ENCODE measurements around the gene TSPOAP1.

TSPOAP1 gene

DNA sequence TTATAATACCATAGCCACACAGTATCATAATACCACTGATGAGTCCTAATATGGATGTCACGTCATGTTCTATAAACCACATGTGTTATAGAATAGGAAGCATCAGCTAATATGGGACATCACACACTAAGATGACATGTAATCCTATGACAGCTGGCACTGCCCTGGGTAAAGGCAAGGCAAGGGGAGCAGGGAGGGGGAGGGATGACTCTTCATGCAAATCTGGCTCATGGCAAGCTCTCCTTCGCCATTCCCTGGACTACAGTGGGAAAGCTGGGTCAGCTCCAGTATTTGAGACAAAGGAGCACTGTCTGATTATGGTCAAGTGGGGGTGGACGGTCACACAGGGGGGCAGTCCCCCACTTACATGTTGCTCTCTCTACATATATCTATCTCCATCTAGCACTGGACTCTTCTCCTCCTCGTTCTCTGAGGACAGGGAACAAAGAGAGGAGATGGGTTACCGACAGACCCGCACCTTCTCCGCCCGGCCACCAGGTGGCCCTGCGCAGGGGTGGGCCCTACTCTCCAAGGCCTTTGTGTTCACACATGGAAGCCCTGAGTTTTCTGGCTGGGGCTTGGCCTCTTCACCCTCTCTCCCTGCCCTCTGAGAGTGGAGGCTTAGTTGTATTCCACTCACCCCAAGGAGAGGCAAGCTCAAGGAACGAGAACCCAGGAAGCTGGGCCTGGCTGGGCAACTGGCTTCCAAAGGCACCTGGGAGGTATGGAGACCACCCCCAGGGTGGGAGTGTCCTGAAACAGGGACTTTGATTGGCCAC, 24.4 kb downstream of the TSPOAP1 start:
- DNase-seq (ENCODE audit: low read depth) = peak; percentile 22

DNA sequence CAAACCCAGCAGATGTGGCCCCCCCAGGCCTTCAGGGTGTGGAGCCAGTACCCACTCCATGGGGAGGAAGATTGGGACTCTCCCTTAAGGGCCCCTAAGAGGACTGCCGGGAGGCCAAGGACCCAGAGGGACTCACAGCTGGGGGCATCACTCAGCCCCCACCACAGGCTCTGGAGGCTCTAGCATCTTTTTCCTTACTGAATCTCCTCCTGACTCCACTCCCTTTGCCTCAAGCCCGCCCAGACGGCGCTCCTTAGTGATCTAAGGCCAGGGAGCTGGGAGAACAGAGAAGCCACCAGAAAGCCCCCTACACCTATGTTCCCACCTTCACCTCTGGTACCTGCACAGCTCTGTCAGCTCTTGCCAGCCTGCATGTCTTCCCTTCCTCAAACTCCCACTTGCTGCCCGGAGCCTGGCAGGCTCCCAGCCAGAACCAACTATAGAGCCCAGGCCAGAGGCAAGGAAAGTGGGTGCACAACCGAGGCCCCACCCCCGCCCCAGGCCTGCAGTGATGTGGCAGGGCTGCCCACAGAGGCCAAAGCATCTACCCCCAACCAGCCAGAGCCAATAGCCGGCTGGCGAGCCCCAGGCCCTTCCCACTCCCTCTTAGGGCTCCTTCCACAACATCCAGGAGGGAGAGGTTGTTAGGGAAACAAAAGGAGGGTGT, 25.5 kb downstream of the TSPOAP1 start:
- DNase-seq (ENCODE audit: low read depth) = no peak

DNA sequence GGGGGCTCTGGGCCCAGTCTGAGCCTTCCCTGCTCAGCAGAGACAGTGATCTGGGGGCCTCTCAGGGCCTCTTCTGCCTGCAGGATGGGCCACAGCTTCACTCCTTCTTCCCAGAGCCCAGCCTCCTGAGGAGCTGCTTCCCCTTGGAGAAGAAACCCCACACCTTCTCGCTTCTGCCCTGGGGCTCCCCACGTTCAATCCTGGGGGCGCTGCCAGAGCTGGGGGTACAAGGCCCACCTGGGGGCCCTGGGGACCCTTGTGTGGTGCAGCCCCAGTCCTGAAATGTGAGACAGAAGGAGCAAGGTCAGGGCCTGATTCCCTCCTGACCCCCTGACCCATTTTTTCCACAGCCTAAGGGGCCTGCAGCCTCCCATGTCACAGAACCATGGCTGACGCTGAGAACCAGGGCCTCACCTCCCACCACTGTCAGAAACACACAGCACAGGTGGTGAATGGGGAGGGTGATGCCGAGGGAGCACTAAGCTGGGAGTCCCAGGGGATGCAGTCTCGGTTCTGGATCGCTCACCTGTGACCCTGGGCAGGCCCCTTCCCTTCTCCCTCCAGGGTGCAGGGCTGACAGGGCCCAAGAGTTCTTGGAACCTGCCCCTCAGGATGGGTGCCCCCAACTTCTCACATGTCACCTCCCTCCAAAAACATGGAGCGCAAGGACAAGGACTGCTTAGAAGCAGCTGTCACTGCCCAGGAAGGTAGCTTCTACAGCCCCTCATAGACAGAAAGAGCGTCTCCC, 26.2 kb downstream of the TSPOAP1 start:
- DNase-seq (ENCODE audit: low read depth) = no peak

DNA sequence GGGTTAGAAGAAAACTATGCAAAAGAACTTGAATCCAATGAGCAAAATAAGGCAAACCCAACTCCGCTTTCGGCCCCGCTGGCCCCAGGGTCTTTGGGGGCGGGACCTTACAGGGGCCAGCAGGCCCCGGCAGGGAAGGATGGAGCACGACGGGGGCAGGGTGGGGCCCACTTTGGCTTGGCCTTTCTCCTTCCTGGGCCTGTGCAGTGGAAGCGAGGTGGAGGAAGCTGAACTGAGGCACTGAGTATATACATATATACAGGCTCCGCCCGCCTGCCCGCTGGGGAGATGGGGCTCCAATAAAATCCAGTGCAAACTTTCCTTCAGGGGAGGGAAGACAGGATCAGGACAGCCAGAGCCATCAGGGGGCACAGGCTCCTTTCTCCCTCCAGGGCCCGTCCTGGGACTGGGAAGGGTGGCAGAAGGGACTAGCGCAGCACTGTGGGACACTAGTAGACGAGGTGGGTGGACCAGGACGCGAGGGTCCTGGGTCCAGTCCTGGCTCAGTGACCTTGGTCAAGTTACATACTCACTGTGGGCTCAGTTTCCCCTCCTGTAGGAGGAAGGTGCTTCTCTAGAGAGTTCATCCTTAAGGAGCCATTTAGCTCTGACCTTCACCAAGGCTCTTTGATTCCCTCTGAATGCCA, 27.0 kb downstream of the TSPOAP1 start:
- DNase-seq (ENCODE audit: low read depth) = no peak

DNA sequence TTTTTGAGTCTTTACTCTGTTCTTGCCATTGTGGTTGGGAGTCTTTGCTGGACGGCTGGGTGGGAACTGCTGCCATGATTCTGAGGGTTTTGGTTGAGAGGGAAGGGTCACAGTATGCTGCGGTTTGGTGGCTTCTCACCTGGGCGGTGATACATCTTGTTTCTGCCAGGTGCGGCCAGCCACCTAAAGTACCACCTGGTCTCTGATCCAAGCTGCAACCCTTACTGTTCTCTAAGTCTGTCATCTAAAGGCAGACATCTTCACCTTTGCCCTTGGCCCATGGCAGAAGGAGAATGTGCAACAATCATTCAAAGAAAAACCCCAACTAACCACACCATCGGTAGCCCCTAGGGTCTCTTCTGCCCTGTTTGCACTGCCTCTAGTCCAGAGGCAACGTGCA, 28.3 kb downstream of the TSPOAP1 start:
- no peak for DNase-seq (ENCODE audit: low read depth)

DNA sequence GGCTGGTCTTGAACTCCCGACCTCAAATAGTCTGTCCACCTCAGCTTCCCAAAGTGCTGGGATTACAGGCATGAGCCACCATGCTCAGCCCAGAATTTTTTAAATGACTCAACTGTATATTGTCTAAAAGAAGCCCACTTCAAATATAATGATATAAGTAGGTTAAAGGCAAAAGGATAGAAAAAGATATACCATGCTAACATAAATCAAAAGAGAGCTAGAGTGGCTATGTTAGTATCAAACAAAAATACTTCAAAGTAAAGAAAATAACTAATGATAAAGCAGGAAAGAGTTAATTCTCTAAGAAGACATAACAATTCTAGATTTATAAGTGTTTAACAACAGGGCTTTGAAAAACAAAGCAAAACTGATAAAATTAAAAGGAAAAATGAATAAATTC, 34.6 kb downstream of the TSPOAP1 start:
- no peak for DNase-seq (ENCODE audit: low read depth)

DNA sequence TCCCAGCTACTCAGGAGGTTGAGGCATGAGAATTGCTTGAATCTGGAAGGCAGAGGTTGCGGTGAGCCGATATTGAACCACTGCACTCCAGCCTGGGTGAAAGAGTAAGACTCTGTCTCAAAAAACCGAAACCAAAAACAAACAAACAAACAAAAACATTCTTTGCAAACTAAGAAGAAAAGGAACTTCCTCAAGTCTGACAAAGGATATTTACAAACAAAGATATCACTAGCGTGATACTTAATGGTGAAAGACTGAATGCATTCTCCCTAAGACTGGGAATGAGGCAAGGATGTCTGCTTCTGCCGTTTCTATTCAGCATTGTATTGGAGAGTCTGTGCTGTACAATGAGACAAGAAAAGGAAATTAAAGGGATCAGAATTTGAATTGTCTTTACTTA, 37.3 kb downstream of the TSPOAP1 start:
- DNase-seq (ENCODE audit: low read depth) = no peak

DNA sequence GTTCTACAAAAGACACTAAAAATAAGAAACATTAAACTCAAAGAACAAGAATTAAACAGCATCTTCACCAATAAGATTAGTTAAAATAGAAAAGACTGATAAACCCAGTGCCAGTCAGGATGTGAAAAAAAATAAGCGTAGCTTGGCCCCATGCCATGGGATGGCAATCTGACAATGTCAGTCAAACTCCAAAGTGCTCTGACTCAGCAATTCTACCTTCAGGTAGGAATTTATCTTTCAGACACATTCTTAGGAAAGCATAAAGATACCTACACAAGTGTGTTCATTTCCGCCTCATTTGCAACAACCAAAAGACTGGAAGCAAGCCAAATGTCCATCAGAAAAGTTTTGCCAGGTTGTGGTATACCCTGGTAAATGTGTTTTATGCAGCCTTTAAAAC, 38.7 kb downstream of the TSPOAP1 start:
- DNase-seq (ENCODE audit: low read depth) = no peak

DNA sequence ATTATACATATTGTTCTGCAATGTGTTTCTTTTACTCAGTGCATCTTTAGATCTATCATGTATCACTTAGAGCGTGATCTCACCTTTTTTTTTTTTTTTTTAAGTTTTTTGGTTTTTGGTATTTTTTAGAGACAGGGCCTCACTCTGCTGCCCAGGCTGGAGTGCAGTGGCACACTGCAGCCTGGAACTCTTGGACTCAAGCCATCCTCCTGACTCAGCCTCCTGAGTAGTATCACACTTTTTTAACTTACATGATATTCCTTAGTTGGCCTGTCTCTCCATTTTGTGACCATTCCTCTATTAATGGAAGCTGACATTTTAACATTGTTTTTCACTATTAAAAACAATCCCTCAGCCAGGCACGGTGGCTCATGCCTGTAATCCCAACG, 43.2 kb downstream of the TSPOAP1 start:
- DNase-seq (ENCODE audit: low read depth) = no peak

DNA sequence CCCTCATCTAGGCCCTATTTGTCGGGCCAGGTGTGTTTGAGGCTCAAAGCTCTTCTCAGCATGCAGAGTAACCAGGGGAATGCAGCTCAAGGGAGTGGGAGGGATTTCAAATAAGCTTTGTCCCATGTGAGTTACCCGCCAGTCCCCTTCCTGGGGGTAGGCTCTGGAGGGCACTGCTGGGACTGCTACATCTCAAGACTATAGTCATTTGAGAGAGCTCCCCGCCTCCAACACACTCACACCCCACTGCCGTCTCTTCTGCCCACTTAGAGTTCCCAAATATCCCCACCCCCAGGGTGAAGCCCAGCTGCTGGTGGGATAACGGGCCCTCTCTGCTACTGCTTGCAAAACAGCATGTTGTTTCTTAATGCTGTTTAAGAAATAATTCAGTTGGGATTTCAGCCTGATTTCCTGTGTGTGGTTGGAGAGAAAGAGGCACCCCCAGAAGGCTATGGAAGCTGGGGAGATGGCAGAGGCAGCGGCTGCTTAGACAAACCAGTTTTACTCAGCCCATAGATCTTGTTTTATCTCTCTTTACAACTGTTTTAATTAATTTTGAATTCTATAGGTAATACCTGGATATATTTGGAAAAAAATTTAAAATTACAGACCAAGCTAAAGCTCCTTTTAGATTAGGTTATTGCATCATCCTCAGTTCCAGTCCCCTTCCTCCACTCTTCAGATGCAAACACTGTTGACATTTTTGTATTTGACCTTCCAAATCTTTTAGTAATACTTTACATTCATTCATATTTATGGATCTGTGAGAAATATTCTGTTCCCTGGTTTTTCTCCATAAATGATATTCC, 43.8 kb downstream of the TSPOAP1 start:
- no peak for DNase-seq (ENCODE audit: low read depth)

DNA sequence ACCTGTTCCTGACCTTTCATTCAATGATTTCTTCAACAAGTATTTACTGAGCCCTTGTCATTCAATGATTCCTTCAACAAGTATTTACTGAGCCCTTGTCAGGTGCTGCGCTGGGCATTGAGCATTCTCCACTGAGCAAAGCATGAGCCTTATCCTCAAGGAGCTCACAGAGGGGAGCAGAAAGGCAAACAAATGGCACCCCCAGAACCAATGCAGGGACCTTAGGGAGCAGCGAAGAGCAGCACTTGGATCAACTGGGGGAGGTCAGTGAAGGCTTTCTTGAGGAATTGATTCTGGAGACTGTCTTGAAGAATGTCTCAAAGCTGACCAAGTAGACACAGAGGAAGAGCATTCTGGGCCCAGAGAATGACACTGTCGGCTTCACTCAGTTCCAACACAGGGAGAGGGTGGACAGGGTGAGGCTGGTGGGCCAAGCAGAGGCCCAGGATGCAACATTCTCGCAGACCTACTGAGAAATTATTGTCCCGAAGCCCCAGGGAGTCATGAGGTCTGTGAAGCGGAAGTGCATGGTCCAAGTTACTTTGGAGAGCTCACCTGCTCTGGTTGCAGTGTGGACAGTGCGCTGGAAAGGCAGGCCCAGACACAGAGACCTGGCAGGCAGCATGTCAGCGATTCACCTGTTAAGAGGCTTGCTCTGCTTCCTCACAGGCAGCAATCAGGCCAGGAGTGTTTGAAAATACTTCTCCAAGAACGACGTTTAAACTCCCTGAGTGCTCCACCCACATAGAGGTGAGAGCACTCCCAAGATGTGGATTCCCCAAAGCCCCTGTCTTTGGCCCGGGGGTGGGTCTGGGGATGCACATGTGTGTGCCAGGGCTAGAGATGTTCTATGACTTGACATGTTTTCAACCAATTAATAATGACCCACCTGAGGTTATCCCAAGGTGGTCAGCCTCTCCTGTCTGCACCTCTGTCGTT, 44.7 kb downstream of the TSPOAP1 start:
- DNase-seq (ENCODE audit: low read depth) = no peak

DNA sequence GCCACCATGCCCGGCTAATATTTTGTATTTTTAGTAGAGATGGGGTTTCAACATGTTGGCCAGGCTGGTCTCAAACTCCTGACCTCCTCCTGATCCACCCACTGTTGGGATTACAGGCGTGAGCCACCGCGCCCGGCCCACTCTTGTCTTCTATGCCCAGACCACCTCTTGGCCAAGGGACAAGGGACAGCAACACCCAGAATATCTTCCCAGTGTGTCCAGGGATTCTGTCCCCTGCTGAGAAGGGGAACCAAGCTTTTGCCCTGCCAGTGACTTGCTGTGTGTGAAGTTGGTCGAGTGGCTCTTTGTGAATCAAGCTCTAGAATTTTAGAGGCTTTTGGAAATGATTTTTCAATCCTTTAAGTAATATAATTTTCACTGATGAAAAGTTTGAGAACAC, 46.2 kb downstream of the TSPOAP1 start:
- no peak for DNase-seq (ENCODE audit: low read depth)

DNA sequence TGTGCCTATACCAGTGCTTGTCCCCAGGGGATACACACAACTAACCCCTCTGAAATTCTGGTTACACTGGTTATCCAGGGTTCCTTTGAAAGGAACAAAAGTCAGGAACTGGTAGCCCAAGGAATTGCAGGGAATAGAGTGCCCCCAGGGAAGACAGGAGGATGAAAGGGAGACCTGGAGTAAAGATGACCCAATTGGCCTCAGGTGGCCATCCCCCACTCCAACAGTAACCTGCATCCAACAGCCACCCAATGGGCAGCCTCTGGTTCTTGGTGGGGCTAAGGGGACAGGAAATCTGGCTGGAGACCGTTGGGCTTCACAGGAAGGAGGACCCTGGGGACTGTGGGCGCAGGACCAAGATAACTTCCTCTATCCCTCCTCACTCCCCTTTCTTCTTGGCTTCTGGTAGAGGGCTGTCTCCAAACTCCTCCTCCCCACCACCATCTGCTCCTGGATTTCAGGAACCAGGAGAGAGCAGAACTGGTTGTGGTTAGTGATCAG, 47.0 kb downstream of the TSPOAP1 start:
- no peak for DNase-seq (ENCODE audit: low read depth)

DNA sequence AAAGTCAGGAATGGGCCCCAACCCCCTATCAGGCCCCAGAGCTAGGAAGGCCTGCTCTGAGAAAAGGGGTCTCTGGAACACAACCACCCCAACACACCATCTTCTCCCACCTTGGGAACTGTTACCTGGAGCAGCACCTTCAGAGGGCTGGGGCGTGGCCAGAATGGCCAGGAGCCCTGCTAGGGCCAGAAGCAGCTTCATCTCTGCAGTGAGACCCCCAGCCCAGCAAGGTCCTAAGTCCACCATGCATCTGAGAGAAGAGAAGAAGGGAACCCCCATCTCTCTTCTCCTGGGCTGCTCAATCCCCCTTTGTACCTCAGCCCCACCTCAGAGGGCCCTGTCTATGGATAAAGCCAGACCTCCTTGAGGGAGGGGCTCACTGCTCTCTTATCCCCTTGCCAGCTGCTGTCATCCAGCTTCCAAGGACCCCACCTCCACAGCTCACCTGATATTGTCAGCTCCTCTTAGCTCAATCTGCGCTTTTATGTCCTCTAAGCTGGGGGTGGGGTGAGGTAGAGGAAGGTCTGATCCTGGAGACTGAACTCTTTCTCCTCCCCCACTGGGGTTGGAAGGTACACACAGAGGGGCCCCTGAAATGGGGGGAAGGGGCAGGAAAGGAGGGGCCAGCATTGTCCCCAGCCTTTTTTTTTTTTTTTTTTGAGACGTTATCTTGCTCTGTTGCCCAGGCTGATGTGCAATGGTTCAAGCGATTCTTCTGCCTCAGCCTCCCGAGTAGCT, 47.9 kb downstream of the TSPOAP1 start, which contains the start of gene MPO:
TSS of gene MPO (minus strand) at position 456 of the 738 bp plus-strand sequence. CDS start at position 279, 177 bp downstream.
- no peak for DNase-seq (ENCODE audit: low read depth)

DNA sequence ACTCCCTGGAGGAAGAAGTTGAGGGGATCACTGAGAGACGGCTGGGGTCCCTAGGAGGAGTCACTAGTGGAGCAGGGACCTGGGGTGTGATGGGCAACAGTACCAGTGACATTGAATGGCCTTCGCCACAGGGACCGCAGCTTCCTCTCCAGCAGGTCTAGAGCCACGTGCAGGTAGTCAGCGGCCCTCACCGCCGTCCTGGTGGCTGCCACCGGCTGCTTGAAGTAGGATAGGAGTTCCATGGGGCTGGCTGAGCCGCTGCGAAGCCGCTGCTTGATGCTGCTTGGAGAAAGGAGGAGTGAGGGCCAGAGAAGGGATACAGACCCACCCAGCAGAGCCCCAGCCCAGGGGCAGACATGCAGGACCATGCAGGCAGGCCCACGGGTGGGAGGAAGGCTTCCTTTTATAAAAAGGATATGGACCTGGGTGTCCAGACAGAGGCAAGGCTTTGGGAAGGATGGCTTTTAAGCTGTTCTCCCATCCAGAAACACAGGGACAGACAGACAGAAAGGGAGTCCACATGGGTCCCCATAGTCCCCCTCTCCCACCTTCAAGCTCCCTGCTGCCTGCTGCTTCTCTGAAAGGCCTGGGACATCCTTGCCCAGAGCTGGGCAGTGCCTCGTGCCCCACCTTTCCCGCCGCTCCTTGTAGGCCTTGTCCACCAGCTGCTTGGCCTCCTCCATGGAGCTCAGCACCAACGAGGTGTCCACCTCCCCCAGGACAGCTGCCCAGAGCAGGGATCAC, 48.7 kb downstream of the TSPOAP1 start:
- DNase-seq (ENCODE audit: low read depth) = no peak

DNA sequence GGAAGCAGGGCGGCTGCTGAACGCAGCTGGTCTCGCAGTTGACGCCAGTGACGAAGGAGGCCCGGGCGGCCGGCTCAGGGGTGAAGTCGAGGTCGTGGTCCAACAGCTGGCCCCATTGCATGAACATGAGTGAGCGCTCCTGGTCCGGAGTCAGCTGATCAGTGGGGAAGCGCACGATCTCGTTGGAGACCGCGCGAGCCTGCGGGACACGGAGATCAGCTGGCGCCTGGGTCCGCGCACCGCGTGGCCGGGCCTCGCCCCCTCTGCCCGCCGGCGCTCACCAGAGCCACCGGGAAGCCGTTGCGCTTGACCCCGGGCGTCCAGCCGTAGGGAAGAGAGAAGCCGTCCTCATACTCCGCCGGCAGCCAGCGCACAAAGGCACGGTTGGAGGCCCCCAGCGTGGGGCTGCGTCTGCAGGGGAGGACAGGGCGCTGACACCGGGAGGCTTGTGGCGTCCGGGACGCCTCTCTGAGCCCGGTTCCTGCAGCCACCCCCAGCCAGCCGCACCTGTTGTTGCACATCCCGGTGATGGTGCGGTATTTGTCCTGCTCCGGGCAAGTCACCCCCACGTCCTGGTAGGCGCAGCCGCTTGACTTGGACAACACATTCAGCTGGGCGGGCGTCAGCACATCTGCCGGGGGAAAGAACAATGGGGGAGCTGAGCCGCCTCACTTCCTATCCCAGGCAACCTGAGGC, 49.4 kb downstream of the TSPOAP1 start:
- no peak for DNase-seq (ENCODE audit: low read depth)

DNA sequence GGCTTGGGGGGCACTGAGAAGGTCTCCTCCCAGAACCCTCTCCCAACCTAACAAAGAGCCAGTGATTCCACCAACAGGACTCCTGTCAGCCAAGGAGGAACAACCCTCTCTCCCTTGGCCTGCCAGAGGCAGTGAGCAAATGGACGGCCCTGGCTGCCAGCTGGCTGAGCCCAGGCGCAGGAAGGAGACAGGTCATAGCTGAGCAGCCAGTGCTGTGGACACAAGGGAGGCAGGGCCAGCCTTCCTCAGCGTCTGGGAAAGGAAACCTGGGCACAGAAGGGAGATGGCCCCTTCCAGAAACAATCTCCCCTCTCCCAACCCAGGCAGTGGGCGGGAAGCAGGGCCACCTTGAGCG, 50.0 kb downstream of the TSPOAP1 start:
- no peak for DNase-seq (ENCODE audit: low read depth)

All from stimulated activated CD8-positive, alpha-beta memory T cell treated with anti-CD3 and anti-CD28 coated beads, Interleukin-12 subunit alpha, Interleukin-12 subunit beta, amount 100 ng/mL, for 1 hour (primary cell).